ENCODE measurements around the gene TMPRSS3.

GRCh38 chr21:42374457-42374856 is 21.4 kb downstream of the TMPRSS3 start:
- TF ChIP-seq CTCF (IDR thresholded peaks at IDR 0.05) = no peak
- no peak for TF ChIP-seq POLR2A (IDR thresholded peaks at IDR 0.05; ENCODE audit: low read depth)
- no peak for TF ChIP-seq EP300 (IDR thresholded peaks at IDR 0.05)
- TF ChIP-seq POLR2AphosphoS5 (IDR thresholded peaks at IDR 0.05) = no peak
